HG02798 (cell line): ENCODE data around the gene MYH14.
A peak's percentile ranks its signal among the peaks of the same experiment; 100 is the strongest.

ENCODE experiments used
- ATAC-seq: cut with Tn5 transposase; IDR thresholded peaks from one replicate; pipeline ENCODE4 v1.9.1; 2021; ENCODE audit warnings: mild to moderate bottlenecking; ENCODE audit not compliant: unreplicated experiment, poor library complexity

The MYH14 gene

GRCh38 chr19:50313812-50314536 lies 110.6 kb downstream of the MYH14 start:
- no peak for ATAC-seq

DNA sequence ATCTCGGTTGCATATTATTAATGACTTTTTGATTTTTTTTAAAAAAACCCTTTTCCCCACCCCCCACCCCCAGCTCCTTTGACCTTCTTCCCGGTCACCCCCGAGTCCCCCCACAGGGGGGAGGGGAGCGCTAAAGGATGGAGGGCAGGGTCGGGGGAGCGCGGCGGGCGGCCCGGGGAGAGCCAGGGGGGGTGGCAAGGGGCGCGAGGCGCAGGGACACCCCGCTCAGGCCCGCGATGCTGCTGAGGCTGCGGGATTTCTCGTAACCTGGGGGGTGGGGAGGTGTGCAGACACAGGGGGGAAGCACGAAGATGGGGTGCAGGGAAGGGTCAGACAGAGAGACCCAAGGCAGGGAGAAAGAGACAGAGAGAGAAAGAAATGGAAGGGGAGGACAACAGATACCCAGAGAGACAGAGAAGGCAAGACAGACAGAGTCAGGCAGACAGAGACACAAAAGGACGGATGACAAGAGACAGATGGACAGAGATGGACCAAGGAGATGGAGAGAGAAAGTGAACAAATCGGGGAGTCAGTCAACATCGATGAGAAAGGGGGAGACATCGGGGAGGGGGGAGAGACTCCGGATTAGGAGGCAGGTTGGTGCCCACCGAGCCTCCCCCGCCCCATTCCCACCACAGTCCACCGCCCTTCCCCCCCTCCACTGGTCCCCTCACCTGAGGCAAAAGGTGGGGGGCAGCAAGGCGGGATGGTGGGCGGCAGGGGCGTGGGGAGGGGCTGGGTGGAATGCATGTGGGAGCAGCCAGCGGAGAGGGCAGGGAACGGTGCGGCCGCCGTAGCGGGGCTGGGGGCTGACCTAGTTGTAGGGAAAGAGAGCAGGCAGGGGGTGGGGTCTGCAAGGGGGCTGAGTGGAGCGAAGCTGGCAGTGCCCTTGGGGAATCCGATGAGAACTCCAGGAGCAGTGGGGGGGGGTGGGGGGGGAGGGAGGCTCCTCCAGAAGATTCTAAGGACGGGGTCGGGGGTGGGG lies 111.6 kb downstream of the MYH14 start:
- no peak for ATAC-seq

- ATAC-seq: no peak
These were observed 112.5 kb downstream of the MYH14 start for GRCh38 chr19:50315773-50316448.

- ATAC-seq: no peak
These were observed 113.7 kb downstream of the MYH14 start for GRCh38 chr19:50317115-50317514.

GRCh38 chr19:50318438-50318837 lies 115.0 kb downstream of the MYH14 start:
- no peak for ATAC-seq

DNA sequence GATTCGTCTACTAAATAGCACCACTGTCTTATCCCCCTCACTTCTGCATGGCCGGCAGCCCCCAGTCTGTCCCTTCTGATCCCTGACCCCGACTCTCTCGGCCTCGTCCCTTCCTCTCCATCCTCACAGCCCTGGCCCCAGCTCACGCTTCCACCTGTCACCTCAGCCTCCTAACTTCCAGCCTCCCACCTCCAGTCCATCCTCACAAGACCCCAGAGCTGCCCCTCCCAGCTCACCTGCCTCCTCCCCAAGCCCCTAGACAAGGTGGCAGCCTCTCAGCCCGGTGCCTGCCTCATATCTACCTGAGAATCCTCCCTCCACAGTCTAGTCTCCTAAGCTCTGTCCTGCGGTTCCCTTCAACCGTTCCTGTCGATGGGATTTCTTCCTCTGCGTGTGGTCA lies 115.7 kb downstream of the MYH14 start:
- ATAC-seq: no peak

DNA sequence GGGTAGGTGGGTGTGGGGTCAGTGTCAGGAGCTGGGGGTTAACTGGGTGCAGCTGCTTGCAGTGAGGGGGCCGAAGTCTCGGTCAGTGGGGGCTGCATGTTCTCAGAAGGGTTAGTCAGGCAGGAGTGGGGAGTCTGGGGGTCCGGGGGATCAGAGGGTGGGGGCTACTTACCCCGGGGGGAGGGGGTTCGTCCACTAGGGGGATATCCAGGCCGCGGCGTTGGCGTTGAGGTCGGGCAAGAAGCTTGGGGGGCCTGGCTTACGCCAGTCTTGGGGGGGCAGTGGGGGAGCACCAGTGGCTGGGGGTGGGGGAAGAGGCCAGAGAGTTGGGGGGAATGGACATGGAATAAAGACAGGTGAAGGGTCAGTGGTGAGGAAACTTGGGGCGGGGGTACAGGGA lies 116.6 kb downstream of the MYH14 start:
- no peak for ATAC-seq

- ATAC-seq: no peak
These were observed 117.2 kb downstream of the MYH14 start for GRCh38 chr19:50320596-50320995.

DNA sequence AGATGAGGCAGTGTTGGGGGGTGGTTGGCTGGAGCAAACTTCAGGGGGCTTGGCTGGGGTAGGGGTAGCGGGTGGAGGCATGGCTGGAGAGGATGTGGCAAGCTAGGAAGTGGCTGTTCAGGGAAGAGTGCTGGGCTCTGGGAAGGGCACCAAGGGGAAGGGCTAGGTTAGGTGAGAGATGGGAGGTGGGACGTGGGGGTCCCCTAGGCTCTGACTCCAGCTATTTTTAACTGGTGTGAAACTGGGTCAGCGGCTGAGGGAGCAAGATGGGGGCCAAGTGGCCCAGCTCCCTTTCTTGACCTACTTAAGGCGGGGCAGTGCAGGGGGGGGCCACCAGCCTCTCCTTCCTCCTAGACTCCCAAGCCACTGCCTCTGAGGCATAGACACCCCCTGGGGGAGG lies 118.4 kb downstream of the MYH14 start:
- ATAC-seq: no peak

DNA sequence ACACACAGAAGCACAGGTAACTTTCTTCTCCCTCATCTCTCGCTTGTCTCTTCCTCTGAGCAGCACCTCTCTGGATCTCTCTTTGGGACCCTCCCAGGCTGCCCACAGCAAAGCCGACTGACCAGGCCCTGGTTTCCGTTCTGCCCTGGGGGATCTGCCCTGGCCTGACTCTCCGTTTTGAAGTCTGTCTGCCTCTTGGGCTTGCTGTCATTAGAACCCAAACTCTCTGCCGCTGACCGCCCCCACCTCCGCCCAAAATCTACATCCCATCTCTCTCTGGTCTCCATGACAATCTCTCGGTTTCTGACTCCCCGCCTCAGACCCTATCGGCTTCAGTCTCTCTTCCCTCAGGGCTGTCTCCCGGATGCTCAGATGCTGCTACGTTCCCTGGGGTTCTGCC lies 118.8 kb downstream of the MYH14 start:
- no peak for ATAC-seq

DNA sequence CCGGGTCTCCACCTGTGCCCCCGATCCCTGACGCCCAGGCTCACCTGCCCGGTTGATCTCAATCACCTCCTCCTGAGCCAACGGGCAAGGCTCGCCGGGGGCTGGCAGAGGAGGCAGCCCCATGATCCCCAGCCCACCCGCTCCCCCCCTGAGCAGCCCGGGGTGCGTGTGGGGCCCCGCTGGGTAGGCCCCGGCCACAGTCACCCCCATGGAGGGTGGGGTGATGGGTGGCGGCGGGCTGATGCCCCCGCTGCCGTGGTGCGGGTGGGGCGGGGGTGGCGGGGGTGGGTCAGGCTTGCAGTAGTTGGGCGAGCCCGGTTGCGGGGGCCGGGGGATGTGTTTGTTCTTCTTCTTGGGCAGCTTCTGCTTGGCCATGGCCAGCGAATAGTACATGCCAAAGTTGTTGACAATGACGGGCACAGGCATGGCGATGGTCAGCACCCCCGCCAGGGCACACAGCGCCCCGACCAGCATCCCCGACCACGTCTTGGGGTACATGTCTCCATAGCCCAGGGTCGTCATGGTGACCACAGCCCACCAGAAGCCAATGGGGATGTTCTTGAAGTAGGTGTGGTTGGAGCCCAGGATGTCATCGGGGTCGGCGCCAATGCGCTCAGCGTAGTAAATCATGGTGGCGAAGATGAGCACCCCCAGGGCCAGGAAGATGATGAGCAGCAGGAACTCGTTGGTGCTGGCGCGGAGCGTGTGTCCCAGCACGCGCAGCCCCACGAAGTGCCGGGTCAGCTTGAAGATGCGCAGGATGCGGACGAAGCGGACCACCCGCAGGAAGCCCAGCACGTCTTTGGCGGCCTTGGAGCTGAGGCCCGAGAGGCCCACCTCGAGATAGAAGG lies 119.7 kb downstream of the MYH14 start:
- ATAC-seq: no peak

DNA sequence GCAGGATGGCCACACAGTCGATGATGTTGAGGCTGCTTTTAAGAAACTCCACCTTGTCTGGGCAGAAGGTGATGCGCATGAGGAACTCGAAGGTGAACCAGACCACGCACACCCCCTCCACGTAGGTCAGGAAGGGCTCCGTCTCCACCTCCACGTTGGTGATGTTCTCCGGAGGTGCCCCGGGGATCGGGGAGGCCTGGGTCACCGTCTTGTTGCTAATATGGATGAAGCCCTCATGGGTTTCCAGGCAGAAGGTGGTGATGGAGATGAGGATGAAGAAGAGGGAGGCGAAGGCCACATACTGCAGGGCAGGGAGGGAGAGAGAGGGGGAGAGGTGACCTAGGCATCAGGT lies 120.3 kb downstream of the MYH14 start:
- ATAC-seq: no peak

DNA sequence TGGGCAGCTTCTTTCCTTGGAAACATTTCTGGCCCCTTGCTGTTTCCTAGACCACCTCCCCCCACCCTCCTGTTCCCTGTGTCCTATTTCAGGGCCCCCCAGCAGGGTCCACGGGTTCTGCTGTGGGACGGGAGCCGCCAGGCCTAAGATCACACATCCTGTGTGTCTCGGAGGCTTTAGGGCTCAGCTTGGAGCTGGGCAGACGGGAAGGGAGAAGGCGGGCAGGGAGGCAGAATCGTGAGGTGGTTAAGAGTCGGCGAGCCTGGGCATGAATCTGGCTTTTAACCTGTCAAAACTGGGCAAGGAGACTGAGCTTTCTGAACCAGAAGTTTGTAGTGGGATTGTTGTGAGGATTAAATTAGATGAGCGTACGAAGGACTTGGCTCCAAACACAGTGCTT lies 120.9 kb downstream of the MYH14 start:
- ATAC-seq: no peak

GRCh38 chr19:50325310-50326100 lies 122.1 kb downstream of the MYH14 start:
- ATAC-seq: peak; percentile 30

- ATAC-seq: no peak
These were observed 122.8 kb downstream of the MYH14 start for GRCh38 chr19:50326101-50326664.

DNA sequence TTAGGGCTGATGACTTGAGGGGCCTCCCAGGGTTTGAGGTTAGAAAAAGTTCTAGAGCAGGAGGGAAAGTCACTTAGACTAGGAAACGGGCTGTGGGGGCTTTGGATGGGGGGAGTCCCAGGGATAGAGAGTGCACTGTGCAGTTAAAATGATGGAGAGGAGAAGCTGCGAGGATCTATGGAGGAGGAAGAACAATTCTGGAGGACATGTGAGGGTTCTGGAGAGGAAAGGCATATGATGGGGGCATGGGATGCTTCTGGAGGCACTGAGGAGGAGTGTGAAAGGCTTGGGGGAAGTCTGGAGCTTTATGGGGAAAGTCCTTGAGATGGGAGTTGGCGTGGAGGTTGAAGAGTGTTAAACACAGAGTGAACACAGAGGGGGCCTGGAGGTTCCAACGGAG lies 123.6 kb downstream of the MYH14 start:
- no peak for ATAC-seq

- no peak for ATAC-seq
These were observed 124.2 kb downstream of the MYH14 start for GRCh38 chr19:50327461-50328223.

- no peak for ATAC-seq
These were observed 124.9 kb downstream of the MYH14 start for GRCh38 chr19:50328224-50328872.
